GM12878 (cell line): Measurements from ENCODE around the gene KRTAP21-1. TPM values are rescaled to one million over a fixed set of nuclear protein-coding genes. Genes with fewer than 3 reads are reported as not detected.

ENCODE experiments used
- ATAC-seq: fragments of 200-7000 bp; cut with Tn5 transposase; 3 replicates; pipeline ENCODE4 v1.9.1; 2020; ENCODE audit warnings: mild to moderate bottlenecking, moderate library complexity
- BruUV-seq: library from RNA; stranded (reverse); fragments of 400-500 nt; replicated peaks from 2 replicates; lab custom pipeline; 2021; lab: Mats Ljungman, UMichigan
- CTCF ChIA-PET: fragments of 300-600 bp; sonication (Branson Sonifier 250); formaldehyde crosslinking; extraction: SDS; loops from one replicate; lab custom pipeline; 2021; ENCODE audit warnings: inconsistent platforms; lab: Yijun Ruan, JAX
- POLR2A ChIA-PET: fragments of 350-600 bp; formaldehyde crosslinking; extraction: SDS; loops from one replicate; lab custom pipeline; 2021; ENCODE audit warnings: inconsistent platforms; lab: Charles Lee
- RAD21 ChIA-PET: fragments of 300-600 bp; sonication (Branson Sonifier 250); formaldehyde crosslinking; loops from one replicate; lab custom pipeline; 2023; ENCODE audit warnings: antibody characterized with exemption; ENCODE audit not compliant: unreplicated experiment; lab: Charles Lee
- SMC1A ChIA-PET: fragments of 300-600 bp; sonication (Branson Sonifier 250); formaldehyde crosslinking; loops from one replicate; lab custom pipeline; 2023; ENCODE audit not compliant: unreplicated experiment, uncharacterized antibody; lab: Charles Lee
- DNase-seq: peaks from one replicate; pipeline ENCODE4 v3.0.0-alpha.2; 2011; ENCODE audit warnings: low read depth, low spot score
- FAIRE-seq: peaks from 3 replicates; lab custom pipeline; 2011; peaks lifted over from hg19 to GRCh38; lab: Jason Lieb, UNC
- H2AFZ ChIP-seq: 2 replicates; pipeline ENCODE4 v1.6.0; 2011; ENCODE audit warnings: low read depth, low read length, control low read depth; ENCODE audit not compliant: control insufficient read depth
- H3K27ac ChIP-seq: 2 replicates; pipeline ENCODE4 v1.5.1; 2011; ENCODE audit warnings: control low read depth; ENCODE audit not compliant: control insufficient read depth, insufficient read depth
- H3K27me3 ChIP-seq, 2 experiments: replicated peaks in 1 of 2; 2 replicates each; pipeline versions ENCODE4 v1.6.0 to v1.6.1; 2011; ENCODE audit warnings: low read length in 1 of 2; ENCODE audit not compliant: control insufficient read depth in 2 of 2, insufficient read depth in 2 of 2
- H3K36me3 ChIP-seq, 2 experiments: 2 replicates each; pipeline ENCODE4 v1.5.1; 2011; ENCODE audit warnings: low read length in 1 of 2; ENCODE audit not compliant: control insufficient read depth in 2 of 2, insufficient read depth in 2 of 2
- H3K4me1 ChIP-seq: 2 replicates; pipeline ENCODE4 v1.6.1; 2011; ENCODE audit warnings: mild to moderate bottlenecking, low read length, moderate library complexity, mixed read lengths; ENCODE audit not compliant: control insufficient read depth, insufficient read depth
- H3K4me2 ChIP-seq: 2 replicates; pipeline ENCODE4 v1.6.0; 2011; ENCODE audit warnings: control low read depth; ENCODE audit not compliant: control insufficient read depth, insufficient read depth
- H3K4me3 ChIP-seq: fragments of 200-600 bp; sonication (generic); 2 replicates; pipeline ENCODE4 v1.5.1; 2016
- H3K79me2 ChIP-seq: 2 replicates; pipeline ENCODE4 v1.6.0; 2011; ENCODE audit warnings: low read length; ENCODE audit not compliant: control insufficient read depth, insufficient read depth
- H3K9ac ChIP-seq: 2 replicates; pipeline ENCODE4 v1.8.0; 2011; ENCODE audit warnings: low read length, control low read depth, mixed read lengths; ENCODE audit not compliant: control insufficient read depth, insufficient read depth
- H3K9me3 ChIP-seq: replicated peaks from 3 replicates; pipeline ENCODE4 v1.5.1; 2011; ENCODE audit warnings: mild to moderate bottlenecking, low read length; ENCODE audit not compliant: control insufficient read depth, insufficient read depth
- H4K20me1 ChIP-seq: 2 replicates; pipeline ENCODE4 v1.6.0; 2011; ENCODE audit not compliant: control insufficient read depth, insufficient read depth
- ATF7 ChIP-seq: fragments of 450-650 bp; IDR thresholded peaks from 2 replicates; pipeline ENCODE4 v1.6.1; 2016; ENCODE audit warnings: low read depth, mild to moderate bottlenecking
- E4F1 ChIP-seq: fragments of 450-650 bp; IDR thresholded peaks from 2 replicates; pipeline ENCODE4 v1.6.1; 2018; ENCODE audit warnings: borderline replicate concordance, mild to moderate bottlenecking; ENCODE audit not compliant: partially characterized antibody
- GATAD2B ChIP-seq: fragments of 450-650 bp; conservative IDR thresholded peaks from 2 replicates; pipeline ENCODE4 v1.6.1; 2017; ENCODE audit warnings: low read depth, mild to moderate bottlenecking, moderate library complexity
- HDAC6 ChIP-seq: fragments of 200-600 bp; sonication (generic); IDR thresholded peaks from one replicate; pipeline ENCODE4 v1.8.0; 2017; ENCODE audit warnings: antibody characterized with exemption; ENCODE audit not compliant: unreplicated experiment
- IRF3 ChIP-seq: fragments of 450-650 bp; IDR thresholded peaks from 2 replicates; pipeline ENCODE4 v1.6.1; 2014; ENCODE audit warnings: mild to moderate bottlenecking
- KAT2A ChIP-seq: conservative IDR thresholded peaks from 2 replicates; pipeline ENCODE4 v1.6.1; 2011; ENCODE audit warnings: low read depth, low read length; ENCODE audit not compliant: control insufficient read depth
- LARP7 ChIP-seq: fragments of 450-650 bp; IDR thresholded peaks from 2 replicates; pipeline ENCODE4 v1.6.1; 2017; ENCODE audit warnings: mild to moderate bottlenecking
- MTA2 ChIP-seq: fragments of 450-650 bp; IDR thresholded peaks from 2 replicates; pipeline ENCODE4 v1.6.1; 2016; ENCODE audit warnings: low read depth, mild to moderate bottlenecking, moderate library complexity
- NFXL1 ChIP-seq: fragments of 450-650 bp; IDR thresholded peaks from 2 replicates; pipeline ENCODE4 v1.6.1; 2017; ENCODE audit warnings: antibody characterized with exemption, mild to moderate bottlenecking, borderline replicate concordance
- RELB ChIP-seq: fragments of 450-650 bp; IDR thresholded peaks from 2 replicates; pipeline ENCODE4 v1.6.1; 2017; ENCODE audit warnings: low read depth, mild to moderate bottlenecking, moderate library complexity
- TBL1XR1 ChIP-seq: IDR thresholded peaks from 2 replicates; pipeline ENCODE4 v1.6.1; 2012; ENCODE audit warnings: low read depth, low read length, improper control_type of control experiment
- WGBS: methylation state at CpG from one replicate; pipeline ENCODE4 v1.1.6; 2016; ENCODE audit warnings: low lambda C conversion rate; ENCODE audit not compliant: insufficient replicate concordance, insufficient coverage; ENCODE audit errors: missing lambda C conversion rate; 5-methylcytosine and 5-hydroxymethylcytosine counted together
- in situ Hi-C: fragments of 300-500 bp; cut with MboI; formaldehyde crosslinking; loops from 9 replicates; pipeline ENCODE4 v1.14.3; 2018; ENCODE audit warnings: mixed read lengths
- intact Hi-C: fragments of 100-400 bp; cut with micrococcal nuclease; formaldehyde crosslinking; loops from one replicate; pipeline ENCODE4 v1.14.2; 2022; ENCODE audit not compliant: unreplicated experiment
- polyA plus RNA-seq, 11 experiments: library from polyadenylated mRNA; depleted of rRNA in 4 of 11; unstranded in 6 of 11; stranded (reverse) in 5 of 11; fragments of >200 nt; fragmentation: Nextera tagmentation in 4 of 11; fragmentation: Illumina TruSeq in 1 of 11; extraction: Ambion mirVana in 4 of 11; extraction: Trizol in 1 of 11; gene quantifications; 1 replicate in 1 of 11; 2 replicates in 10 of 11; pipeline versions ENCODE4 v1.2.1 to v1.2.3, GENCODE V29; 2011 to 2016; ENCODE audit warnings: inconsistent platforms in 2 of 11, missing spikeins in 2 of 11, low read depth in 1 of 11
- total RNA-seq, 4 experiments: library from RNA; depleted of rRNA in 3 of 4; stranded (reverse); fragments of >200 nt in 3 of 4; fragmentation: Illumina TruSeq in 1 of 4; extraction: Trizol in 1 of 4; gene quantifications; 2 replicates each; pipeline versions ENCODE4 v1.2.1 to v1.2.3, GENCODE V29; 2013 to 2021

KRTAP21-1 gene
- total and polyA plus RNA-seq, 10 of the 15 experiments (the other 5 are each of a cell fraction or from before 2014, with no cell fraction given), result not detected

GRCh38 chr21:30779249-30779648 is 24.0 kb upstream of the KRTAP21-1 start:
- ChIA-PET POLR2A (no interaction called here), SMC1A (no interaction called here), CTCF (no interaction called here), RAD21 (no interaction called here)
- no TSS peak for BruUV-seq
- no peak overlapping the region for H3K9ac ChIP-seq
- H2AFZ ChIP-seq, result no peak overlapping the region
- no peaks in the 10 kb centered on the region for H3K27me3 ChIP-seq
- H3K4me3 ChIP-seq, result no peak overlapping the region
- TF ChIP-seq ATF7, result no peak
- TF ChIP-seq IRF3, result no peak
- TF ChIP-seq MTA2, result no peak
- no peak for TF ChIP-seq HDAC6
- TF ChIP-seq TBL1XR1, result no peak
- no peak for TF ChIP-seq E4F1
- no peak for TF ChIP-seq LARP7
- TF ChIP-seq KAT2A, result no peak
- no peak for TF ChIP-seq RELB
- TF ChIP-seq GATAD2B, result no peak
- no peak for TF ChIP-seq NFXL1
- ATAC-seq (no peak), DNase-seq (no peak), FAIRE-seq (no peak)
- intact Hi-C loops, result no loop called here
- no peaks in the 10 kb centered on the region for H4K20me1 ChIP-seq
- H3K4me2 ChIP-seq, result no peak overlapping the region
- 0% methylated on average over 1 of the region's 1 CpG for WGBS
- no peaks in the 10 kb centered on the region for H3K79me2 ChIP-seq
- no peak overlapping the region for H3K27ac ChIP-seq
- in situ Hi-C loops, result no loop called here
- H3K36me3 ChIP-seq, result no peaks in the 10 kb centered on the region
- H3K9me3 ChIP-seq, result no peaks in the 10 kb centered on the region
- H3K4me1 ChIP-seq, result no peaks in the 10 kb centered on the region
